M059J (cell line): ENCODE data around the gene CMSS1. TPM values are rescaled to one million over a fixed set of nuclear protein-coding genes. Genes with fewer than 3 reads are reported as not detected.
"Not testable (repeated sequence)": the region's sequence is repeated elsewhere in the genome, so short reads cannot be mapped to it uniquely, and the experiment has no call there.

Experiments
- DNase-seq: peaks from one replicate; pipeline ENCODE4 v3.0.0-alpha.2; 2012; ENCODE audit warnings: low read depth
- total RNA-seq: library from RNA; depleted of rRNA; stranded (reverse); fragments of >200 nt; shearing (Covaris generic); gene quantifications from 2 replicates; pipeline ENCODE4 v1.2.3, GENCODE V29; 2014; rRNA removed

The CMSS1 gene
- total RNA-seq, 1 experiment from 2014 or later: 49.9 TPM

GRCh38 chr3:100225883-100226282 is 408.2 kb downstream of the CMSS1 start:
- DNase-seq: no peak

- DNase-seq: peak; percentile 74
Measured at GRCh38 chr3:100226712-100227429, 409.2 kb downstream of the CMSS1 start.

- DNase-seq: peak; percentile 30
Measured at GRCh38 chr3:100227511-100227921, 409.9 kb downstream of the CMSS1 start.

GRCh38 chr3:100228247-100228646 is 410.6 kb downstream of the CMSS1 start:
- DNase-seq: no peak

GRCh38 chr3:100229188-100229587 is 411.5 kb downstream of the CMSS1 start:
- not testable (repeated sequence) for DNase-seq

GRCh38 chr3:100230710-100231109 is 413.0 kb downstream of the CMSS1 start:
- peak; percentile 37 for DNase-seq

Other genes starting within 250 kb of the CMSS1 start
- gene COL8A1, start 179.3 kb upstream of the CMSS1 start, total RNA-seq: 225 and 349 TPM in 2 replicates